ENCODE results near the gene MED15.
"Not testable (repeated sequence)": the region's sequence is repeated elsewhere in the genome, so short reads cannot be mapped to it uniquely, and the experiment has no call there.

MED15 gene

GRCh38 chr22:20532256-20532993 lies 25.0 kb downstream of the MED15 start:
- H3K4me1 ChIP-seq (ENCODE audit: control insufficient read depth, insufficient read depth, low read length): peaks cover 25% of the 10 kb centered on the region
- H3K9ac ChIP-seq (ENCODE audit: low read length): no peak overlapping the region
- H3K4me3 ChIP-seq (ENCODE audit: low read length): no peak overlapping the region

GRCh38 chr22:20533095-20533878 lies 25.9 kb downstream of the MED15 start:
- Histone ChIP-seq H3K9ac (ENCODE audit: low read length) (no peak overlapping the region), H3K4me1 (ENCODE audit: control insufficient read depth, insufficient read depth, low read length) (peaks cover 25% of the 10 kb centered on the region), H3K36me3 (ENCODE audit: control insufficient read depth, insufficient read depth, low read length) (peaks cover 14% of the 10 kb centered on the region), H3K27ac (ENCODE audit: low read depth, low read length) (peak overlapping the region; percentile 69), H3K27me3 (ENCODE audit: control insufficient read depth, insufficient read depth, low read length) (no peaks in the 10 kb centered on the region), H3K4me3 (ENCODE audit: low read length) (no peak overlapping the region)

More at GRCh38 chr22:20532256-20532993, 25.0 kb downstream of the MED15 start:
- peak overlapping the region; percentile 69 for H3K27ac ChIP-seq (ENCODE audit: low read depth, low read length)
- H3K27me3 ChIP-seq (ENCODE audit: control insufficient read depth, insufficient read depth, low read length): no peaks in the 10 kb centered on the region
- peaks cover 14% of the 10 kb centered on the region for H3K36me3 ChIP-seq (ENCODE audit: control insufficient read depth, insufficient read depth, low read length)

GRCh38 chr22:20533879-20534265 lies 26.5 kb downstream of the MED15 start:
- H3K9ac ChIP-seq (ENCODE audit: low read length): no peak overlapping the region
- no peak overlapping the region for H3K4me3 ChIP-seq (ENCODE audit: low read length)
- peak overlapping the region; percentile 7 for H3K27ac ChIP-seq (ENCODE audit: low read depth, low read length)
- peaks cover 25% of the 10 kb centered on the region for H3K4me1 ChIP-seq (ENCODE audit: control insufficient read depth, insufficient read depth, low read length)
- H3K27me3 ChIP-seq (ENCODE audit: control insufficient read depth, insufficient read depth, low read length): no peaks in the 10 kb centered on the region
- H3K36me3 ChIP-seq (ENCODE audit: control insufficient read depth, insufficient read depth, low read length): peaks cover 11% of the 10 kb centered on the region

- H3K27ac ChIP-seq (ENCODE audit: low read depth, low read length): no peak overlapping the region
- peaks cover 18% of the 10 kb centered on the region for H3K4me1 ChIP-seq (ENCODE audit: control insufficient read depth, insufficient read depth, low read length)
- H3K27me3 ChIP-seq (ENCODE audit: control insufficient read depth, insufficient read depth, low read length): no peaks in the 10 kb centered on the region
- H3K36me3 ChIP-seq (ENCODE audit: control insufficient read depth, insufficient read depth, low read length): peaks cover 11% of the 10 kb centered on the region
- H3K9ac ChIP-seq (ENCODE audit: low read length): no peak overlapping the region
- no peak overlapping the region for H3K4me3 ChIP-seq (ENCODE audit: low read length)
Measured at GRCh38 chr22:20536590-20537324, 29.3 kb downstream of the MED15 start.

GRCh38 chr22:20537325-20537756 lies 29.9 kb downstream of the MED15 start:
- H3K27me3 ChIP-seq (ENCODE audit: control insufficient read depth, insufficient read depth, low read length): no peaks in the 10 kb centered on the region
- no peak overlapping the region for H3K9ac ChIP-seq (ENCODE audit: low read length)

GRCh38 chr22:20537983-20538382 lies 30.6 kb downstream of the MED15 start:
- no peak overlapping the region for H3K27ac ChIP-seq (ENCODE audit: low read depth, low read length)
- H3K4me3 ChIP-seq (ENCODE audit: low read length): no peak overlapping the region
- peaks cover 6% of the 10 kb centered on the region for H3K4me1 ChIP-seq (ENCODE audit: control insufficient read depth, insufficient read depth, low read length)
- H3K36me3 ChIP-seq (ENCODE audit: control insufficient read depth, insufficient read depth, low read length): peaks cover 11% of the 10 kb centered on the region
- no peak overlapping the region for H3K9ac ChIP-seq (ENCODE audit: low read length)
- H3K27me3 ChIP-seq (ENCODE audit: control insufficient read depth, insufficient read depth, low read length): no peaks in the 10 kb centered on the region

More at GRCh38 chr22:20537325-20537756, 29.9 kb downstream of the MED15 start:
- Histone ChIP-seq H3K4me3 (ENCODE audit: low read length) (no peak overlapping the region), H3K36me3 (ENCODE audit: control insufficient read depth, insufficient read depth, low read length) (peaks cover 11% of the 10 kb centered on the region), H3K27ac (ENCODE audit: low read depth, low read length) (no peak overlapping the region), H3K4me1 (ENCODE audit: control insufficient read depth, insufficient read depth, low read length) (peaks cover 13% of the 10 kb centered on the region)

- H3K36me3 ChIP-seq (ENCODE audit: control insufficient read depth, insufficient read depth, low read length): peaks cover 11% of the 10 kb centered on the region
- H3K27ac ChIP-seq (ENCODE audit: low read depth, low read length); H3K4me3 ChIP-seq (ENCODE audit: low read length); H3K9ac ChIP-seq (ENCODE audit: low read length); H3K27me3 ChIP-seq (ENCODE audit: control insufficient read depth, insufficient read depth, low read length); H3K4me1 ChIP-seq (ENCODE audit: control insufficient read depth, insufficient read depth, low read length): not testable (repeated sequence)
Measured at GRCh38 chr22:20538875-20539274, 31.5 kb downstream of the MED15 start.

- Histone ChIP-seq H3K36me3 (ENCODE audit: control insufficient read depth, insufficient read depth, low read length) (peaks cover 7% of the 10 kb centered on the region), H3K4me3 (ENCODE audit: low read length) (no peak overlapping the region), H3K9ac (ENCODE audit: low read length) (no peak overlapping the region), H3K27ac (ENCODE audit: low read depth, low read length) (no peak overlapping the region), H3K27me3 (ENCODE audit: control insufficient read depth, insufficient read depth, low read length) (no peaks in the 10 kb centered on the region), H3K4me1 (ENCODE audit: control insufficient read depth, insufficient read depth, low read length) (no peaks in the 10 kb centered on the region)
Measured at GRCh38 chr22:20542055-20542454, 34.6 kb downstream of the MED15 start.

GRCh38 chr22:20542736-20543135 lies 35.3 kb downstream of the MED15 start:
- no peaks in the 10 kb centered on the region for H3K27me3 ChIP-seq (ENCODE audit: control insufficient read depth, insufficient read depth, low read length)
- H3K9ac ChIP-seq (ENCODE audit: low read length): no peak overlapping the region
- no peaks in the 10 kb centered on the region for H3K36me3 ChIP-seq (ENCODE audit: control insufficient read depth, insufficient read depth, low read length)
- H3K27ac ChIP-seq (ENCODE audit: low read depth, low read length): no peak overlapping the region
- H3K4me1 ChIP-seq (ENCODE audit: control insufficient read depth, insufficient read depth, low read length): no peaks in the 10 kb centered on the region
- H3K4me3 ChIP-seq (ENCODE audit: low read length): no peak overlapping the region

GRCh38 chr22:20545318-20545634 lies 37.9 kb downstream of the MED15 start:
- not testable (repeated sequence) for H3K27ac ChIP-seq (ENCODE audit: low read depth, low read length); H3K4me3 ChIP-seq (ENCODE audit: low read length); H3K27me3 ChIP-seq (ENCODE audit: control insufficient read depth, insufficient read depth, low read length); H3K9ac ChIP-seq (ENCODE audit: low read length); H3K36me3 ChIP-seq (ENCODE audit: control insufficient read depth, insufficient read depth, low read length)
- H3K4me1 ChIP-seq (ENCODE audit: control insufficient read depth, insufficient read depth, low read length): peaks cover 13% of the 10 kb centered on the region

GRCh38 chr22:20545681-20546521 lies 38.5 kb downstream of the MED15 start:
- no peaks in the 10 kb centered on the region for H3K36me3 ChIP-seq (ENCODE audit: control insufficient read depth, insufficient read depth, low read length)
- H3K27me3 ChIP-seq (ENCODE audit: control insufficient read depth, insufficient read depth, low read length): no peaks in the 10 kb centered on the region
- no peak overlapping the region for H3K4me3 ChIP-seq (ENCODE audit: low read length)
- no peak overlapping the region for H3K9ac ChIP-seq (ENCODE audit: low read length)
- peaks cover 19% of the 10 kb centered on the region for H3K4me1 ChIP-seq (ENCODE audit: control insufficient read depth, insufficient read depth, low read length)
- H3K27ac ChIP-seq (ENCODE audit: low read depth, low read length): no peak overlapping the region

GRCh38 chr22:20546541-20546950 lies 39.1 kb downstream of the MED15 start:
- Histone ChIP-seq H3K27me3 (ENCODE audit: control insufficient read depth, insufficient read depth, low read length) (no peaks in the 10 kb centered on the region), H3K9ac (ENCODE audit: low read length) (no peak overlapping the region), H3K36me3 (ENCODE audit: control insufficient read depth, insufficient read depth, low read length) (no peaks in the 10 kb centered on the region), H3K4me1 (ENCODE audit: control insufficient read depth, insufficient read depth, low read length) (peaks cover 26% of the 10 kb centered on the region), H3K4me3 (ENCODE audit: low read length) (no peak overlapping the region), H3K27ac (ENCODE audit: low read depth, low read length) (no peak overlapping the region)
